A673 (cell line): ENCODE measurements around the gene NUF2.

Experiments used
- CTCF ChIP-seq: fragments of 300-800, 200-600 bp; sonication (generic); conservative IDR thresholded peaks from 2 replicates; pipeline ENCODE4 v1.5.1; 2017; ENCODE audit warnings: low read depth, mild to moderate bottlenecking, antibody characterized with exemption, low read length, moderate library complexity, mixed read lengths
- EZH2 ChIP-seq: fragments of 200-600 bp; sonication (generic); IDR thresholded peaks from 2 replicates; pipeline ENCODE4 v1.6.1; 2017; ENCODE audit warnings: borderline replicate concordance, low read depth, mild to moderate bottlenecking, mixed read lengths, antibody characterized with exemption, low read length; ENCODE audit not compliant: poor library complexity, severe bottlenecking

GRCh38 chr1:163379801-163380200, 58.0 kb downstream of the NUF2 start:
- TF ChIP-seq CTCF (no peak), EZH2 (no peak)
